ENCODE data around the gene RPS10. TPM values are rescaled to one million over a fixed set of nuclear protein-coding genes. Genes with fewer than 3 reads are reported as not detected.

The RPS10 gene
- total RNA-seq, 1 experiment from 2014 or later, result 1,363 TPM

DNA sequence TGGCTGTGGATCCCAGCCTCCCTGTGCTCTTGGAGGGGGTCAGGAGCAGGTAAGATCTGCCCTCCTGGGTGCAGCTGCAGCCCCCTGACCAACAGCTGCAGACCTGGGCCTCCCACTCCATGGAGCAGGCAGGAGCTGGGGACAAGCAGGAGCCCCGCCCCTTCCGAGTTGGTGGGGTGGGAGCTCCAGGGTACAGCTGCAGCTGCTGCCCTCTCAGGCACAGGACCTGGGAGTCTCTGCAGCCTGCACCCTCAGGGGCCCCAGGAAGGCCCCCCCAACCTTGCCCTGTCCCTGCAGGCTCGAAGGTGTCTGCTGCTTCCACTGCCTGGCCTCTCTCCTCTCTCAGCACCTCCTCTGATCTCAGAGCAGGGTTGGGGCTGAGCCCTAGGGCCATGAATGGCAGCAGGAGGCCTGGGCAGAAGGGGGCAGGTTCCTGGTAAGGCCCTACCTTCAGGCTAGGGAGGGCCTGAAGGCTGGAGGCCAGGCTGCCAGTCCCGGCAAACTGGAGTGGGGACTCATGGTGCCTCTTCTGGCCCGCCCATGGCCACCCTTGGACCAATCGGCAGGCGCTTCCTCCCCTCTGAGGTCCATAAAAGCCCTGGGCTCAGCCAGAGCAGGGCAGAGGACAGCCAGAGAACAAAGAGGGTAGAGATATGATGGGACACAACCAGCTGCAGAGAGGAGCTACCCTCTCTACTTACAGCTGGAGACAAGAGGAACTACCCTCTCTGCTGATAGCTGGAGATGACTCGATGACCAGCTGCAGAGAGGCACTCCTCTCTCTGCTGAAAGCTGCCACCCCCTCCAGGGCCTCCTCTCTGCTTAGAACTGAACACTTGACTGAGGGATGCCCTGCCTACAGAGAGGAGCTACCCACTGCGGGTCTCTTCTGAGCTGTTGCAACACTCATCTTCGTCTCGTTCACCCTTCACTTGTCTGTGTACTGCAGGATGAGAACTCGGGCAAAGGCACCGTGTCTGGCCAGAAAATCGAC, 32.2 kb upstream of the RPS10 start:
- DNase-seq (ENCODE audit: low read depth, low spot score), result no peak
- in situ Hi-C loops (cut with HindIII; ENCODE audit: low pct_unique_long_range_greater_than_20kb, low sequenced_read_pairs) (no loop called here), intact Hi-C loops (cut with micrococcal nuclease; ENCODE audit: unreplicated experiment) (no loop called here)

DNA sequence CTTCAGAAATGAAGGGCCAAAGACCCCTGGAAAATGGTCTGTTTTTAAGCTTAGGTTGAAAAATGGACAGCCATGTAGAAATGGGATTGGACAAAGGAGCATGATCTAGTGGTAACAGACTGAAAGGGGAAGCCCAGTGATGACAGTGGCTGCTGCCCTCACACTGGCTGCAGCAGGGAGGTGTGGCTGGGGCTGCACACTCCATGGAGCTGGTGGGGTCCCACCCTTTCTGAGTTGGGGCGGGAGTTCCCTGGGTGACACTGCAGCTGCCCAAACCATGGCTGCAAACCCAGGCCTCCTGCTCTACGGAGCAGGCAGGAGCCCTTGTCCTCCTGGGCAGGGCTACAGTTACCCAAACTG, 31.5 kb upstream of the RPS10 start:
- Histone ChIP-seq H3K9me3 (ENCODE audit: control insufficient read depth, insufficient read depth, low read depth, low read length) (no peaks in the 10 kb centered on the region), H3K27me3 (ENCODE audit: control insufficient read depth, insufficient read depth, low read length) (no peaks in the 10 kb centered on the region), H3K36me3 (ENCODE audit: control insufficient read depth, insufficient read depth, low read length) (no peaks in the 10 kb centered on the region), H3K27ac (ENCODE audit: low read length) (no peak overlapping the region), H3K4me1 (ENCODE audit: control insufficient read depth, insufficient read depth, low read length) (no peaks in the 10 kb centered on the region), H3K4me3 (ENCODE audit: low read depth in 2 of 2, low read length in 2 of 2) (no peak overlapping the region)
- POLR2A ChIA-PET, result no interaction called here
- in situ Hi-C loops (cut with HindIII; ENCODE audit: low pct_unique_long_range_greater_than_20kb, low sequenced_read_pairs), result no loop called here
- no peak for TF ChIP-seq REST (IDR thresholded peaks at IDR 0.05; ENCODE audit: insufficient read depth in 1 of 2, low read depth in 2 of 2, low read length in 1 of 2)
- no peak for TF ChIP-seq POLR2AphosphoS5 (IDR thresholded peaks at IDR 0.05; ENCODE audit: low read depth, low read length)
- TF ChIP-seq CTCF (IDR thresholded peaks at IDR 0.05), result no peak
- TF ChIP-seq TCF7L2 (IDR thresholded peaks at IDR 0.05; ENCODE audit: low read depth, low read length), result no peak
- no peak for TF ChIP-seq SIN3A (IDR thresholded peaks at IDR 0.05; ENCODE audit: borderline replicate concordance, insufficient read depth, low read depth, low read length)
- ATAC-seq (no peak), DNase-seq (ENCODE audit: low read depth, low spot score) (no peak)
- intact Hi-C loops (cut with micrococcal nuclease; ENCODE audit: unreplicated experiment), result no loop called here
- BruUV-seq (replicated peaks), result no TSS peak
- CTCF ChIA-PET, result no interaction called here

More for the DNA sequence above, 32.2 kb upstream of the RPS10 start:
- H3K9me3 ChIP-seq (ENCODE audit: control insufficient read depth, insufficient read depth, low read depth, low read length), result no peaks in the 10 kb centered on the region
- no peak for TF ChIP-seq SIN3A (IDR thresholded peaks at IDR 0.05; ENCODE audit: borderline replicate concordance, insufficient read depth, low read depth, low read length)
- TF ChIP-seq TCF7L2 (IDR thresholded peaks at IDR 0.05; ENCODE audit: low read depth, low read length), result no peak
- no peak for TF ChIP-seq POLR2AphosphoS5 (IDR thresholded peaks at IDR 0.05; ENCODE audit: low read depth, low read length)
- no peak for TF ChIP-seq CTCF (IDR thresholded peaks at IDR 0.05)
- no peak for TF ChIP-seq REST (IDR thresholded peaks at IDR 0.05; ENCODE audit: insufficient read depth in 1 of 2, low read depth in 2 of 2, low read length in 1 of 2)
- CTCF ChIA-PET, result no interaction called here
- no peak overlapping the region for H3K27ac ChIP-seq (ENCODE audit: low read length)
- H3K4me3 ChIP-seq (ENCODE audit: low read depth in 2 of 2, low read length in 2 of 2), result no peak overlapping the region
- BruUV-seq (replicated peaks), result no TSS peak
- H3K36me3 ChIP-seq (ENCODE audit: control insufficient read depth, insufficient read depth, low read length), result no peaks in the 10 kb centered on the region
- H3K4me1 ChIP-seq (ENCODE audit: control insufficient read depth, insufficient read depth, low read length), result no peaks in the 10 kb centered on the region
- H3K27me3 ChIP-seq (ENCODE audit: control insufficient read depth, insufficient read depth, low read length), result no peaks in the 10 kb centered on the region
- ATAC-seq, result no peak
- POLR2A ChIA-PET, result no interaction called here

Measured in Panc1 (cell line).